Stimulated activated CD4-positive, alpha-beta T cell treated with anti-CD3 and anti-CD28 coated beads, Interleukin-12 subunit alpha, Interleukin-12 subunit beta, amount 100 ng/mL, for 24 hours (primary cell): ENCODE results near the gene RERE.
A peak's percentile ranks its signal among the peaks of the same experiment; 100 is the strongest.

Experiments used
- DNase-seq, 2 experiments: peaks; one replicate each; pipeline ENCODE4 v3.0.0-alpha.2; 2020; ENCODE audit warnings: low read depth in 2 of 2

Gene RERE

DNA sequence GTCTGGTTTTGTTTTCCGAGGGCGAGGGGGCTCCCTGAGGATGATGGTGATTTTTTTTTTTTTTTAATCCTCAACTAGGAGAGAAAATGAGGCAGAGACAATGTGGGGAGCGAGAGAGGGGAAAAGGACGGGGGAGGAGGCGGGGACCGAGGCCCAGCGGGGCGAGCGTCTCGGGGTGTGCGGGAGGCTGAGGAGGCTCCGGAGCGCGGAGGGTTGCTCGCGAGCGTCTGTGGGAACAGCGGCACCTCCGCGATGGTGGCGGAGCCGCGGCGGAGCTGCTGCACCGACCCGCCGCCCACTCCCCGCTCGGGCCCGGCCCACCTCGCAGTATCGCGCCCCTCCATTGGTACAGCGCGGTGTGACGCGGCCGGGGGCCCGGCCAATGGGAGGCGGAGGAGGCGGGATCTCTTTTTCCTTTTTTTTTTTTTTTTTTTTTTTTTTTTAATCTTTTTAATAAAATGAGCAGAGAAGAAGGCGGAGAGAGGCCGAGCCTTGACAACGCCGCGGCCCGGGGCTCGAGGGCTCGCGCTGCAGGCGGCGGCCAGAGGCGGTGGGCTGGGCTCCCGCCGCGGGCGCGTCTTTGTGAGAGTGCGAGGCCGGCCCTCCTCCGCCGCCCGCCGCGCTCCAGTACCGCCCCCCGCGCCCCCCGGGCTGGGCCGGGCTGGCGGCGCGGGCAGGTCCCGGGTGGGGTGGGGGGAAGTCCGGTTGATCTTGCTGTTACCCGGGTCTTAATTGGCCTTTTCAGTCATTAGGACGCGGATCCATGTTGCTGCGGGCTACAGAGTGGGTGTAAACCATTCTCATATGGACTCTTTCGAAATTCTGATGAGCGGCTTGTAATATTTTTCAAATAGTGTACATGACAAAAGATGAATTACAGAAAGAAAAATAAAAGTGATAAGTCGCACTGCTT lies at the start of gene RERE:
TSS of gene RERE (minus strand) at position 229 of the 913 bp plus-strand sequence.
- DNase-seq = peak; percentile 91

DNA sequence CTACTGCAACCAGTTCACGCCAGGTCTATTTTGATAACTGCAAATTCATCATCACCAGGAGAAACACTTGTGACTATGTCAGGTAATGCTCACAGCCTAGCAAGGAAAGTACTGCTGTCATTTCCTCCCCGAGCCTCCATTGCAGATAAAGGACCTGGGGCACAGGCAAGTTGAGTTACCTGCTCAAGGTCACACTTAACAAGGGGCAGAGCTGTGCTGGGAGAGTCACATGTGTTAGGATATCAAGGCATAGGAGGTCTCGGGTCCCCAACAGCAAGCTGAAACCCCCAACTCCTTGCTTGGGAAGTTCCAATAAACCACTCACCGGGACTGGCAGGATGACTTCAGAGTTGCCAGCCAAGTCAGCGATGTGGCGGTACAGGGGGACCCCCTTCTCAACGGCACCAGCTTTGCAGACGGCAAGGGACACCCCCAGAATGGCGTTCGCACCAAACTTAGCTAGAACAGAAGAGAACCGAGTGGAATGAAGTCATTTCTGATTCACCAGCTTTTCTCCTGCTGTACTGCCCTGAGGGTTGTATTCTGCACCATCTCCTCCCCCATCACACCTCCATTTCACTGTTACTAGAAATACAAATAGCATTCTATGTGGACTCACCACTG lies 49.5 kb upstream of the RERE start:
- no peak for DNase-seq

- DNase-seq = no peak
Measured at GRCh38 chr1:8866173-8866791, 48.8 kb upstream of the RERE start.

DNA sequence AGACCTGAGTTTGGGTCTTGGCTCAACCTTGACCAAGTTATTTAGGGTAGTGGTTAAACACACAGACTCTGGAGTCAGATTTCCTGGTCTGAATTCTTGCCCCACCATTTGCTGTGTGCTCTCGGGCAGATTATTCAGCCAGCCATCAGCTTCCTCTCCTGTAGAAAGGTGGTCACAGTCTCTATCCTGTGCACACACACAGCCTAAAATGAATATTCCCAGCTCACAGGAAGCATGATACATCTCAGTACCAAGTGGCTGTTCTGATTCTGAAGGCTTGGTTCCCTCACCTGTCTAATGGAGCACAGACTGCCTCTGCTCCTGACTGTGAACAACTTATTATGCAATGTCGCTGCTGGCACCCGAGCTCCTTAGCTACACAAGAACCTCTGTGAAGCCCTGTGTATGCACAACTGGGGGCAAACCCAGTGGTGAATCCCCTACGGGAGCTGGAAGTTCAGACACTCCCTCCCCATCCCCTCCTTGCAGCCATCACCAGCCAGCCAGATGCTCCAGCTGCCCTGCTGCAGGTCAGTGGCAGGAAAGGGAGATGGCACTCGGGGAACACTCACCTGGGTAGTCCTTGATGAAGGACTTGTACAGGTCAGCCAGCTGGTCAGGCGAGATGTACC lies 47.4 kb upstream of the RERE start:
- DNase-seq = no peak

- DNase-seq = no peak
Measured at GRCh38 chr1:8863794-8864233, 46.4 kb upstream of the RERE start.

DNA sequence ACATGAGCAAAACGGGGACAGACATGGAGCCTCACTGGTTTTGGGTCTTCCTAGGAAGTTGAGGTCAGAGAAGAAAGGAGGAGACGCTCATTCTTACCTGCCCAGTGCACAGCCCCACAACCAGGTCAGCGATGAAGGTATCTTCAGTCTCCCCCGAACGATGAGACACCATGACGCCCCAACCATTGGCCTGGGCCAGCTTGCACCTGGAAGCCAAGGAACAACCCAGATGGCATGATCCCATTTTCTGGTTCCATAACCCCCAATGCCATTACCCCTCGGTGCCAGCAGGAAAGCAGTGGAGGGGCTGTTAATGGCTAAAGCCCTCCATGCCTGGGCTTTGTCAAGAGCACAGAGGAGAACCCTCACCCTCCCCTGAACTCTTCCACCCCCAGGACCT lies 45.7 kb upstream of the RERE start:
- no peak for DNase-seq

GRCh38 chr1:8862528-8862927 lies 45.1 kb upstream of the RERE start:
- DNase-seq = no peak

GRCh38 chr1:8860738-8861516 lies 43.5 kb upstream of the RERE start:
- DNase-seq = no peak

DNA sequence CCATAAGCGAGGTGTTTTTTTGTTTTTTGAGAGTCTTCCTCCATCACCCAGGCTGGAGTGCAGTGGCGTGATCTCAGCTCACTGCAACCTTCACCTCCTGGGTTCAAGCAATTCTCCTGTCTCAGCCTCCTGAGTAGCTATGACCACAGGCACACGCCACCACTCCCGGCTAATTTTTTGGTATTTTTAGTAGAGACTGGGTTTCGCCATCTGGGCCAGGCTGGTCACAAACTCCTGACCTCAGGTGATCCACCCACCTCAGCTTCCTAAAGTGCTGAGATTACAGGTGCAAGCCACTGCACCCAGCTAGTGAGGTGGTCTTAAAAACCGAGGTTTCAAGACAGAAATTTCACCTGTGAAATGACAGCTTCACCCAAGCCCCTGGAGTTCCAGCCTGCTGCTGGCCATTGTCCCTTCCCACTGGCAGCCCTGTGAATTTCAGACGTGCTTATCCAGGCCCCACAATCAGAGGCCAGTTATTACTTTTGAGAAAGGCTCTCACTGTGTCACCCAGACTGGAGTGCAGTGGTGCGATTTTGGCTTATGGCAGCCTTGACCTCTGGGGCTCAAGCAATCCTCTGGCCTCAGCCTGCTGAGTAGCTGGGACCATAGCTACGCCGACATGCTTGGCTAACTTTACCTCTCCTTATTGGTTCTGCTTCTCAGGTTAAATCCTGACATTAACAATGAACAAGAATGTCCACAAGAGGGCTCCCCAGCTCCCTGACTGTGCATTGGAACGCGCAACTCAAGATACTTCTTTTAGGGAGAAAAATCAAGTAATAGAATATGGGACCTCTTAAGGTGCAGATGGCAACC lies 41.7 kb upstream of the RERE start:
- DNase-seq = no peak

GRCh38 chr1:8858112-8858668 lies 40.8 kb upstream of the RERE start:
- no peak for DNase-seq

- DNase-seq = no peak
Measured at GRCh38 chr1:8856689-8857412, 39.4 kb upstream of the RERE start.

DNA sequence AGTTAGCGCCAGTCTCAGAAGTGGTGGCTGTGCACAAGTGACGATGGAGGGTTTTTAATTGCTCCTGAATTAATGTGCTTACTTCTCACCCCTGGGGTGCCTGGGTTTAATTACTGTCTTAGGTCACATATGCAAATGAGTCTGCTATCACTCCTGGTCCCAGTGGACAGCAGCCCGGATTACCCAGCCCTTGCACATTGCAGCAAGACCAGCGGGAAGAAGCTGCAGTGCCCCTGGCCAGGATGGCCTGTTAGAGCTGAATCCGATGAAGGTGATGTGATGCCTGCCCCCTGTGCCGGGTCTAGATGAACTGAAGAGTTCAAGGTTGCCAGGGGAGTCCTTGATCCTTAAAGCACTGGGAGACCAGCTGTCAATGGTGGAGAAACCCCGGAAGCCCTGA lies 36.8 kb upstream of the RERE start:
- DNase-seq = no peak

GRCh38 chr1:8851060-8851459 lies 33.6 kb upstream of the RERE start:
- no peak for DNase-seq

DNA sequence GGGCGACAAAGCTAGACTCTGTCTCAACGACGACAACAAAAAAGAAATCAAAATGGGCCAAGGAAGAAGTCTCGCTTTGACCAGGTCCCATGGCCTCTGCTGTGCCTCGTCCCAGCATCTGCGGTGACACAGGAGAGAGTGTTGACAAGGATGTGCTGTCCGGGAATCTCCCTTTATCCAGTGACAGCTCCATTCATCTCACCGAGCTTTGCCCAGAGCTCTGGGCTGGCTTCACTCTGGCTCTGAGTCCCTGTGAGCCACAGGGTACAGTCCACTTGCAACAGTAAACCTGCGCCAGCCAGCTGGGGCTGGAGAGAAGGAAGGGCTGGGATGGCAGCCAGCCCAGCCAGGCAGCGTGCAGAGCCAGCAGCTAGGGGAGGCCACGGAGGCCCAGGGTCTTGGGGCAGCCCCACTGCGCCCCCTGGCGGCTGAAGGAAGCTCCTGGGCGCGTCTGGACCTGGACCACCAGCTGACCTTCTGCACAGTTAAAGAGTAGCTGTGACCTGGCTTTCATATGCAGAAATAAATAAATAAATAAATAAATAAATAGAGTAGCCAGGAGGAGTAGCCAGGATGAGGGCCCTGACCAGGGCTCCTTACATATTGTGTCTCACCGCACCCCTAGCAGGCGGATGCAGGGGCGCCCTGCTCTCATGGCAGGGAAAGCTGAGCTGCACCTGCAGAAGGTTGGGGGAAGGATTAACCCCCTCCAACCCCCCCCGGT lies 31.4 kb upstream of the RERE start:
- DNase-seq = peak; percentile 47 to 72

DNA sequence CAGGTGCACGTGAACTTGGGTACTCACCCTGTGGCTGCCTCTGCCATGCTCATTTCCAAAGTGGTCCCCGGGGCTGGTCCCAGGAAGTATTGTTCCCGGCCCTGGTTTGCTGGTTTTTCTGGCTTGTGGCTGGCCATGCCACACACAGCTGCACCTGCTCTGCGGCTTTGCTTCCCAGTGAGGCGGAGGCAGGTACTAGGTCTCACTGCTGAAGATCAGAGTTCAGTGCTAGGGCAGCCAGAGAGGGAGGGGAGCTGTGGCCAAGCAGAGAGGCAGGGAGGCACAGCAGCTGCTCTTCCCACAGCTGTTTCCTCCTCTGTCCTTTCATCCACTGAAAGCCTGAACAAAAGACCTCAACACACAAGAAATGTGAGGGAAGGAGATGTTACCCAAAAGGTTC lies 30.6 kb upstream of the RERE start:
- no peak for DNase-seq

DNA sequence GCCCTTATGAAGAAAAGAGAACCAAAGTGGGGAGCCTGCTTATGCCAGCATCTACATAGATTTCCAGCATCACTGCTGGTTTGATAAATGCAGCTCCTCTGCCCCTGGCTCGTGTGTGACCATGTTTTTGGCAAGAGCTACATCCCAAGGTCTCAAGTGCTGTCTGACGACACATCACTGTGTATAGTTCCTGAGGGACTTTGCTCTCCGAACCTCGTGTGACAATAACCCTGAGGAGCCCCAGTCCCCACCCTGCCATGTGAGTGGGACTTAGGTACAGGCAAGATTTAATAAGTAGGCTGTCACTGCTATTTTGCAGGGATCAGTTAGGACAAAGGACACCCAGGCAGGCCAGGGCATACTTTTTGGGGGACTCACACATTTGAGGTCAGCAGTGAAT lies 28.8 kb upstream of the RERE start:
- no peak for DNase-seq

DNA sequence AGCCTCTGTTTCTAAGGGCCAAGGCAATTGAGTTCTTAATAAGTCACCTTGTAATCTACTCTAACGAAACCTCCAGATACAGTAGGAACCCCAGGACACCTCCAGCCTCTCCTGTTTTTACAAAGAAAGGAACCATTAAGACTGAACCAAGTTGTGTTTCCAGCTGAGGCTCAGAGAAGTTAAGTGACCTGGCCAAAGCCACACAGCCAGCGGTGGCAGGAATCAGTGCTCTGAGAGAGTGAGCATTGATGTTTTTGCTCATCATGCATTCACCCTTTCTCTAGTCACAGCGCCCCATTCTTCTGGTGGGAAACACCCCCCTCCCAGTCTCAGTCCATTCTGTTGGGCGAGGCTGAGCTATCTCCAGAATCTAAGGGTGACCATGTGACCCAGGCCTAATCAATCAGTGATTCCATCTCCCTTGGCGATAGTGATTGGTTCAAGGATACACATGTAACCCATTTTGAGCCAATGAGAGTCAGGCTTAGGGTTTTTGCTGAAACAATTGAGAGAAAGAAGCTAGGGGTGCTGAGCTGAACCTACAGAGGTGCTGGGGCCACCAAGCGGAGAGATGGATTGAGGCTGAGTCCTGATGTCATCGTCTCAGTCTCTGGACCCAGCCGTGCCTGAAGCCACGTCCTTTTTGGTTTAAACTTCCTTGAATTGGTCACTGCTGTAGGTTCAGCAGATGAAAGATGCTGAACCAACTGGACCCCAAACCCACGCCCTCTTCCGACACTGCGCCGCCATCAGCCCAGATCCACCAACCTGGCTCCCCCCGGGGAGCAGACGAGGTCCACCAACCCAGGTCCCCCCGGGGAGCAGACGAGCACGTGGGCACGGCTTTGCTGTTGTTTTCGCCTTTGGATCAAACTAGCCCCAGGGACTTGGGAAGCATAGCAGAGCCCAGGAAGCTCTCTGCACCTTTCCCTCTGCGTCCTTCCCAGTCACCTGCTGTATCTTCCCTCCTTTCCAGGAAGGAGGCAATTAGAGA lies 28.0 kb upstream of the RERE start:
- no peak for DNase-seq
